Transverse colon (tissue), 3 donors: ENCODE results near the gene ITPKB.

Source experiments
- EP300 ChIP-seq: sonication (generic); formaldehyde crosslinking; IDR thresholded peaks from one replicate; pipeline ENCODE4 v1.6.1; 2017; ENCODE audit warnings: antibody characterized with exemption, low read depth
- POLR2A ChIP-seq: fragments of 450-650 bp; IDR thresholded peaks from one replicate; pipeline ENCODE4 v1.6.1; 2016; ENCODE audit warnings: antibody characterized with exemption, mild to moderate bottlenecking, moderate library complexity
- TF ChIP-seq, protein P1 (sequence below), 5 experiments: fragments of 200-600 bp in 3 of 5; fragments of 450-650 bp in 2 of 5; sonication (generic) in 3 of 5; IDR thresholded peaks; 1 replicate in 2 of 5; 2 replicates in 3 of 5; pipeline ENCODE4 v1.5.1; 2016 to 2017; ENCODE audit warnings: antibody characterized with exemption in 5 of 5, inconsistent platforms in 3 of 5, mild to moderate bottlenecking in 2 of 5, moderate library complexity in 1 of 5

DNA sequence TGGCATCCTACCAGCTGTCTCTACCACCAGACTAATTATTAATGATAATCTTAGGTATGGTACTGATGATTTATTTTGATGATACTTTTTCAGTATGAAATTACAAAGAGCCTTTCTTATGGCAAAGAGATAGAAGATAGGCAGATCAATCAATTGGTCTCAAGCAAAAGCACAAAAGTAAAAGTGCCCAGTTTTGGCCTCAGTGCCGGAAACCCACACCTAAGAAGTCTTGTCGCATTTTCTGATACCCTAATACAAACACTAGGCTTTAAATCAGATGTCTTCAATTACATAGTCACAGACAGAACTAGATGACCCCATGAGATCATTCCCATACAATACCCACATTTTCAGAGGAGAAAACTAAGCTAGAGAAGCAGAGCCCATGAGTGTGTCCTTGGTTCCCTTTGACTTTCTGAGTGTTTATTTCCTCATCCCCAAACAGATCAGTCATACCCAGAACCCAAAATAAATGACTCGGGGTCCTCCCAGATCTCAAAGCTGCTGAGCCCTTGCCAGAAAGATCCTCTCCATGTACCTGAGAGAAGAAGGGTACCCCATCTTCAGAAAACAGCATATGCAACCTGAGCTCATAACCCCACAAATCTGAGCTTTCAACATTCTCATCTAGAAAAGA lies 7.7 kb downstream of the ITPKB start:
- TF ChIP-seq, protein P1, sequence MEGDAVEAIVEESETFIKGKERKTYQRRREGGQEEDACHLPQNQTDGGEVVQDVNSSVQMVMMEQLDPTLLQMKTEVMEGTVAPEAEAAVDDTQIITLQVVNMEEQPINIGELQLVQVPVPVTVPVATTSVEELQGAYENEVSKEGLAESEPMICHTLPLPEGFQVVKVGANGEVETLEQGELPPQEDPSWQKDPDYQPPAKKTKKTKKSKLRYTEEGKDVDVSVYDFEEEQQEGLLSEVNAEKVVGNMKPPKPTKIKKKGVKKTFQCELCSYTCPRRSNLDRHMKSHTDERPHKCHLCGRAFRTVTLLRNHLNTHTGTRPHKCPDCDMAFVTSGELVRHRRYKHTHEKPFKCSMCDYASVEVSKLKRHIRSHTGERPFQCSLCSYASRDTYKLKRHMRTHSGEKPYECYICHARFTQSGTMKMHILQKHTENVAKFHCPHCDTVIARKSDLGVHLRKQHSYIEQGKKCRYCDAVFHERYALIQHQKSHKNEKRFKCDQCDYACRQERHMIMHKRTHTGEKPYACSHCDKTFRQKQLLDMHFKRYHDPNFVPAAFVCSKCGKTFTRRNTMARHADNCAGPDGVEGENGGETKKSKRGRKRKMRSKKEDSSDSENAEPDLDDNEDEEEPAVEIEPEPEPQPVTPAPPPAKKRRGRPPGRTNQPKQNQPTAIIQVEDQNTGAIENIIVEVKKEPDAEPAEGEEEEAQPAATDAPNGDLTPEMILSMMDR (IDR thresholded peaks at IDR 0.05): no peak
- TF ChIP-seq POLR2A (no peak), EP300 (no peak)
